ENCODE results near the gene OOEP.

The OOEP gene

DNA sequence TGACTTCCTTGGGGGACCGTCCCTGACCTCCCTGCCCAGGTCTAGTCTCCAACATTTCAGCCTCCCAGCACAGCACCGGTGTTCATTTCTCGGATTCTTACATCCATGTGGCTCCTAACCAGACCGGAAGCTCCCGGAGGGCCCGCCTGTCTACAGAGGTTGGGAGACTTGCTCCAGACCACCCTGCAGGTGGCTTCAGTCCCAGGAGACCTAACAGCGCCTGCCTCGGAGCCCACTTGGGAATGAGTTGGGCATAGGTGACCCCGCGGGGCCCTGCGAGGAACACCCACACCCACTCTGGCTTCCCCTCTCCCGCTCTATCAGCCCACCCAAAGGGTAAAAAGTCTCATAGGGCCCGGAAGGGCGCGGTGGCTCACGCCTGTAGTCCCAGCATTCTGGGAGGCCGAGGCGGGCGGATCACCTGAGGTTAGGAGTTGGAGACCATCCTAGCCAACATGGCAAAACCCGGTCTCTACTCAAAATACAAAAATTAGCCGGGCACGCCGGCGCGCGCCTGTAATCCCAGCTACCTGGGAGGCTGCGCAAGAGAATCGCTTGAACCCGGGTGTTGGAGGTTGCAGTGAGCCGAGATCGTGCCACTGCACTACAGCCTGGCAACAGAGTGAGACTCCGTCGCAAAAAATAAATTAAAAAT, 21.0 kb downstream of the OOEP start:
- Histone ChIP-seq H3F3A (ENCODE audit: insufficient read depth, low read length) (no peaks in the 10 kb centered on the region), H3K27ac (ENCODE audit: low read length) (no peak overlapping the region), H3K4me3 (ENCODE audit: low read length) (no peak overlapping the region), H3K9ac (ENCODE audit: low read length) (no peak overlapping the region), H3K9me2 (replicated peaks; ENCODE audit: insufficient read depth, low read length) (no peaks in the 10 kb centered on the region), H3K4me2 (ENCODE audit: low read depth, low read length) (no peak overlapping the region), H4K20me1 (ENCODE audit: insufficient read depth, low read length) (no peaks in the 10 kb centered on the region), H3K9me3 (replicated peaks; ENCODE audit: insufficient read depth, low read length) (no peaks in the 10 kb centered on the region), H3K36me3 (replicated peaks; ENCODE audit: insufficient read depth, low read length) (no peaks in the 10 kb centered on the region), H3K27me3 (replicated peaks; ENCODE audit: insufficient read depth, low read length) (no peaks in the 10 kb centered on the region), H3K79me2 (ENCODE audit: low read length) (no peaks in the 10 kb centered on the region), H2AFZ (ENCODE audit: low read length) (no peak overlapping the region), H3K4me1 (ENCODE audit: low read length) (no peaks in the 10 kb centered on the region)
- DNase-seq: no peak
- TF ChIP-seq EZH2 (optimal IDR thresholded peaks at IDR 0.05; ENCODE audit: low read depth, low read length): no peak
- TF ChIP-seq, protein P1, sequence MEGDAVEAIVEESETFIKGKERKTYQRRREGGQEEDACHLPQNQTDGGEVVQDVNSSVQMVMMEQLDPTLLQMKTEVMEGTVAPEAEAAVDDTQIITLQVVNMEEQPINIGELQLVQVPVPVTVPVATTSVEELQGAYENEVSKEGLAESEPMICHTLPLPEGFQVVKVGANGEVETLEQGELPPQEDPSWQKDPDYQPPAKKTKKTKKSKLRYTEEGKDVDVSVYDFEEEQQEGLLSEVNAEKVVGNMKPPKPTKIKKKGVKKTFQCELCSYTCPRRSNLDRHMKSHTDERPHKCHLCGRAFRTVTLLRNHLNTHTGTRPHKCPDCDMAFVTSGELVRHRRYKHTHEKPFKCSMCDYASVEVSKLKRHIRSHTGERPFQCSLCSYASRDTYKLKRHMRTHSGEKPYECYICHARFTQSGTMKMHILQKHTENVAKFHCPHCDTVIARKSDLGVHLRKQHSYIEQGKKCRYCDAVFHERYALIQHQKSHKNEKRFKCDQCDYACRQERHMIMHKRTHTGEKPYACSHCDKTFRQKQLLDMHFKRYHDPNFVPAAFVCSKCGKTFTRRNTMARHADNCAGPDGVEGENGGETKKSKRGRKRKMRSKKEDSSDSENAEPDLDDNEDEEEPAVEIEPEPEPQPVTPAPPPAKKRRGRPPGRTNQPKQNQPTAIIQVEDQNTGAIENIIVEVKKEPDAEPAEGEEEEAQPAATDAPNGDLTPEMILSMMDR (IDR thresholded peaks at IDR 0.05; ENCODE audit: low read length): no peak
- TF ChIP-seq EZH2phosphoT487 (IDR thresholded peaks at IDR 0.05; ENCODE audit: low read length): no peak

DNA sequence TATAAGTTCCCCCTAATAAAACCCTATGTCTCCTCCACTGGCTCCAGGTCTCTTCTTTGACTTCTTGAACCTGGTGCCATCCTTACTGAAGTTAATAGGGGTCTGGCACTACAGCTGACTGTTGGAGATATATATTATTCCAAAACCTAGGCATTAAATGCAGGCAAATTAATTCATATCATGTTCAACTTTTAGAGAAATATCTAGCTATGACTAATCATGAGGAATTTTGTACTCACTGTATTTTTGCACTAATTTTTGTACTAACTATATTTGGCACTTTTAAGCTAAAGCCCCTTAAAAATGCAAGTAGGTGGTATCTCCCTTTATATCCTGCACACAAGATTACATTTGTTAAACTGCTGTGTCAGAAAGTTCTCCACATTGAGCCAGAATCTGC, 26.5 kb downstream of the OOEP start:
- DNase-seq: no peak
- no peak overlapping the region for H2AFZ ChIP-seq (ENCODE audit: low read length)
- H3K27ac ChIP-seq (ENCODE audit: low read length): no peak overlapping the region
- no peaks in the 10 kb centered on the region for H4K20me1 ChIP-seq (ENCODE audit: insufficient read depth, low read length)
- no peak overlapping the region for H3K4me3 ChIP-seq (ENCODE audit: low read length)
- no peak overlapping the region for H3K9ac ChIP-seq (ENCODE audit: low read length)
- H3K36me3 ChIP-seq (replicated peaks; ENCODE audit: insufficient read depth, low read length): no peaks in the 10 kb centered on the region
- no peaks in the 10 kb centered on the region for H3K9me2 ChIP-seq (replicated peaks; ENCODE audit: insufficient read depth, low read length)
- no peaks in the 10 kb centered on the region for H3K4me1 ChIP-seq (ENCODE audit: low read length)
- H3K79me2 ChIP-seq (ENCODE audit: low read length): no peaks in the 10 kb centered on the region
- no peak overlapping the region for H3K4me2 ChIP-seq (ENCODE audit: low read depth, low read length)
- no peaks in the 10 kb centered on the region for H3K9me3 ChIP-seq (replicated peaks; ENCODE audit: insufficient read depth, low read length)
- no peaks in the 10 kb centered on the region for H3K27me3 ChIP-seq (replicated peaks; ENCODE audit: insufficient read depth, low read length)
- H3F3A ChIP-seq (ENCODE audit: insufficient read depth, low read length): no peaks in the 10 kb centered on the region
- TF ChIP-seq EZH2phosphoT487 (IDR thresholded peaks at IDR 0.05; ENCODE audit: low read length): no peak
- no peak for TF ChIP-seq EZH2 (optimal IDR thresholded peaks at IDR 0.05; ENCODE audit: low read depth, low read length)
- TF ChIP-seq, protein P1 (IDR thresholded peaks at IDR 0.05; ENCODE audit: low read length): no peak

DNA sequence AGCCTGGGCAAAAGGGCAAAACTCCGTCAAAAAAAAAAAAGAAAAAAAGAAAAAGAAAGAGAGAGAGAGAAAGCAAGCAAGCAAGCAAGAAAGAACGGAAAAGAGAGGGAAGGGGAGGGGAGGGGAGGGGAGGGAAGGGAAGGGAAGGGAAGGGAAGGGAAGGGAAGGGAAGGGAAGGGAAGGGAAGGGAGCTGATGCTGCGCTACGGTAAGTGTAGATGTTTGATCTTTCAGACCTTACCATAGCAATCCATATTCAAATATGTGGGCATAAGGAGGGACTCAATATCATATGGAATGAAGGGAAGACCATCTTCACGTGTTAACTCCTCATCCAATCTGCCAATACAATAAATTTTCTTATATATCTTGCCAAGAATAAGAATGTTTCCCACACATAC, 27.5 kb downstream of the OOEP start:
- TF ChIP-seq EZH2 (optimal IDR thresholded peaks at IDR 0.05; ENCODE audit: low read depth, low read length) (no peak), EZH2phosphoT487 (IDR thresholded peaks at IDR 0.05; ENCODE audit: low read length) (no peak)
- TF ChIP-seq, protein P1 (IDR thresholded peaks at IDR 0.05; ENCODE audit: low read length): no peak
- H4K20me1 ChIP-seq (ENCODE audit: insufficient read depth, low read length): no peaks in the 10 kb centered on the region
- H3K9me2 ChIP-seq (replicated peaks; ENCODE audit: insufficient read depth, low read length): no peaks in the 10 kb centered on the region

More for the DNA sequence above, 27.5 kb downstream of the OOEP start:
- Histone ChIP-seq H3K27ac (ENCODE audit: low read length) (no peak overlapping the region), H3K4me2 (ENCODE audit: low read depth, low read length) (no peak overlapping the region), H3K4me1 (ENCODE audit: low read length) (no peaks in the 10 kb centered on the region), H3K36me3 (replicated peaks; ENCODE audit: insufficient read depth, low read length) (no peaks in the 10 kb centered on the region), H3F3A (ENCODE audit: insufficient read depth, low read length) (no peaks in the 10 kb centered on the region), H2AFZ (ENCODE audit: low read length) (no peak overlapping the region), H3K4me3 (ENCODE audit: low read length) (no peak overlapping the region), H3K27me3 (replicated peaks; ENCODE audit: insufficient read depth, low read length) (no peaks in the 10 kb centered on the region), H3K79me2 (ENCODE audit: low read length) (no peaks in the 10 kb centered on the region), H3K9ac (ENCODE audit: low read length) (no peak overlapping the region), H3K9me3 (replicated peaks; ENCODE audit: insufficient read depth, low read length) (no peaks in the 10 kb centered on the region)
- no peak for DNase-seq

Measured in MM.1S (cell line).